ENCODE data around the gene FLYWCH2.

DNA sequence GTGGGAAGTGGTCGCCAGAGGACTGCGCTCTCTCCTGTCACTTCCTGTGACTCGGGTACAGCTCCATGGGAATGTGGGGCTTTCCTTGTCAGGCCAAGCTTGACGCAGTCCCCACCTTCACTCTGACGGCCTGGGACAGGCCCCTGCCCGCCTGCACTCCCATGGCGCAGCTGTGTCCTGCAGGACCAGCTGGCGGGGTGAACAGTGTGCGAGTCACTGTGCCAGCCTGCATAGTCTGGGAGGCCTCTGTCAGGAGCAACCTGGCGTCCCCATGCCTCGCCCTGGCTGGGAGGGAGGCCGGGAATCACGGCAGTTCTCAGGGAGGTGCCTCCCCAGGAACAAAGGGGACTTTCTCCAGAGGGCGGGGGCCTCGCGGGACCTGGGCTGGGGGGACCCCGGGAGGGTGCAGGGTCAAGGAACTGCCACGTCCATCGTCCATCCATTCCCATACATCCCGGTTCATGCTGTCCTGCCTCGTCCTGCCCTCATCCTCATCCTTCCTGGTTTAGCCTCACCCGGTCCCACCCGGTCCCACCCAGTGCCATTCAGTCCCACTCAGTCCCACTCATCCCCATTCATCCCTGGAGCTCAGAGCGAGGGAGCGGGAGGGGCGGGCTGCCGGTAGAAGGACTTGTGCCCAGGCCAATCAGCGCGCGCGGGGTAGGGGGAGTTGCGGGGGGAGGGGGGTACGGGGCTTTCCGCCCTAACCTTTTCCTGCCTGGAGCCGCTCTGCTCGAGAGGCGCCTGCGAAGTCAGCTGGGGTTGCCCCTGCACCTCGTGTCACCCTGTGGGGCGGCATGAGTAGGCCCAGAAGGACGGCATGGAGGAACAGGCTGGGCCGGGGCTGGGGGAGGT lies 42.1 kb downstream of the FLYWCH2 start:
- TF ChIP-seq POLR2AphosphoS5 (IDR thresholded peaks at IDR 0.05) (no peak), CTCF (IDR thresholded peaks at IDR 0.05 in 8 of 11, conservative IDR thresholded peaks at IDR 0.05 in 3 of 11) (no peak), POLR2A (IDR thresholded peaks at IDR 0.05) (no peak)
